Measurements from ENCODE around the gene TRPM3. TPM values are rescaled to one million over a fixed set of nuclear protein-coding genes. Genes with fewer than 3 reads are reported as not detected.

TRPM3 gene
- total RNA-seq, 4 donors from 2014 or later: 2.4 to 11.1 (median 5.6) TPM

- intact Hi-C loops (cut with DNase I): no loop called here
- WGBS, 2 donors: 50 to 55% methylated on average over 5 of the region's 5 CpGs
- no peaks in the 10 kb centered on the region for H3K9me3 ChIP-seq
- no peaks in the 10 kb centered on the region for H3K36me3 ChIP-seq
- peaks cover 3 to 18% of the 10 kb centered on the region in 2 donors for H3K4me1 ChIP-seq
- H3K27ac ChIP-seq: peak overlapping the region; percentile 61 to 67 (median 66)
- no peak overlapping the region for H3K4me3 ChIP-seq (replicated peaks in 1 of 3)
- TF ChIP-seq CTCF (IDR thresholded peaks at IDR 0.05) (no peak), POLR2A (IDR thresholded peaks at IDR 0.05) (no peak)
- no peaks in the 10 kb centered on the region for H3K27me3 ChIP-seq
- peak in 1 of 2 donors; percentile 27 for DNase-seq
Observed at GRCh38 chr9:70563431-70564204, 557.8 kb downstream of the TRPM3 start.

GRCh38 chr9:70563010-70563409 is 558.4 kb downstream of the TRPM3 start:
- peaks cover 3 to 18% of the 10 kb centered on the region in 2 donors for H3K4me1 ChIP-seq
- WGBS, 2 donors: 94 to 96% methylated on average over 4 of the region's 4 CpGs

GRCh38 chr9:70561786-70562395 is 559.5 kb downstream of the TRPM3 start:
- Histone ChIP-seq H3K4me3 (replicated peaks in 1 of 3) (no peak overlapping the region), H3K9me3 (no peaks in the 10 kb centered on the region), H3K27ac (peak overlapping the region; percentile 30 to 67 (median 61)), H3K4me1 (peaks cover 3 to 18% of the 10 kb centered on the region in 2 donors), H3K36me3 (no peaks in the 10 kb centered on the region), H3K27me3 (no peaks in the 10 kb centered on the region)
- TF ChIP-seq CTCF (IDR thresholded peaks at IDR 0.05): no peak
- TF ChIP-seq POLR2A (IDR thresholded peaks at IDR 0.05): no peak
- intact Hi-C loops (cut with DNase I): no loop called here
- no peak for DNase-seq
- WGBS, 2 donors: 75 to 76% methylated on average over 3 of the region's 3 CpGs

More at GRCh38 chr9:70563010-70563409, 558.4 kb downstream of the TRPM3 start:
- no peaks in the 10 kb centered on the region for H3K9me3 ChIP-seq
- H3K27ac ChIP-seq: peak overlapping the region; percentile 61 to 67 (median 66)
- no peaks in the 10 kb centered on the region for H3K36me3 ChIP-seq
- TF ChIP-seq POLR2A (IDR thresholded peaks at IDR 0.05): no peak
- no peak for TF ChIP-seq CTCF (IDR thresholded peaks at IDR 0.05)
- H3K27me3 ChIP-seq: no peaks in the 10 kb centered on the region
- H3K4me3 ChIP-seq (replicated peaks in 1 of 3): no peak overlapping the region
- DNase-seq: no peak
- intact Hi-C loops (cut with DNase I): no loop called here

- Histone ChIP-seq H3K27ac (peak overlapping the region in 2 of 3 donors; percentile 42 to 53), H3K4me1 (peaks cover 3 to 18% of the 10 kb centered on the region in 2 donors), H3K4me3 (replicated peaks in 1 of 3) (no peak overlapping the region), H3K27me3 (no peaks in the 10 kb centered on the region), H3K36me3 (no peaks in the 10 kb centered on the region), H3K9me3 (no peaks in the 10 kb centered on the region)
- DNase-seq: no peak
- 72 to 76% methylated on average over 4 of the region's 4 CpGs for WGBS, 2 donors
- no peak for TF ChIP-seq CTCF (IDR thresholded peaks at IDR 0.05)
- TF ChIP-seq POLR2A (IDR thresholded peaks at IDR 0.05): no peak
- intact Hi-C loops (cut with DNase I): no loop called here
Observed at GRCh38 chr9:70561111-70561510, 560.3 kb downstream of the TRPM3 start.

GRCh38 chr9:70559102-70559501 is 562.3 kb downstream of the TRPM3 start:
- Histone ChIP-seq H3K9me3 (no peaks in the 10 kb centered on the region), H3K36me3 (no peaks in the 10 kb centered on the region), H3K27me3 (no peaks in the 10 kb centered on the region), H3K4me3 (replicated peaks in 1 of 3) (no peak overlapping the region), H3K27ac (no peak overlapping the region), H3K4me1 (peaks cover 12 to 26% of the 10 kb centered on the region in 2 donors)
- no peak for TF ChIP-seq CTCF (IDR thresholded peaks at IDR 0.05)
- DNase-seq: no peak
- intact Hi-C loops (cut with DNase I): no loop called here
